ENCODE measurements around the gene NIT1.

GRCh38 chr1:161121834-161122233 lies 3.9 kb downstream of the NIT1 start:
- TF ChIP-seq CTCF (IDR thresholded peaks at IDR 0.05) (no peak), POLR2A (IDR thresholded peaks at IDR 0.05) (no peak)

Data from thyroid gland (tissue), 4 donors.